ENCODE measurements around the gene POU2AF2.
"Not testable (repeated sequence)": the region's sequence is repeated elsewhere in the genome, so short reads cannot be mapped to it uniquely, and the experiment has no call there.

The POU2AF2 gene

GRCh38 chr11:111230122-111230465 lies 15.4 kb upstream of the POU2AF2 start:
- H3K9me3 Mint-ChIP-seq: no peaks in the 10 kb centered on the region
- peaks cover 15% of the 10 kb centered on the region for H3K4me1 Mint-ChIP-seq
- H3K4me3 Mint-ChIP-seq: no peak overlapping the region
- peaks cover 11% of the 10 kb centered on the region for H3K27me3 Mint-ChIP-seq
- DNase-seq (no peak), ATAC-seq (peak; percentile 38)
- H3K27ac Mint-ChIP-seq: no peak overlapping the region
- no peaks in the 10 kb centered on the region for H3K36me3 Mint-ChIP-seq (ENCODE audit: low read depth)

- DNase-seq: no peak
- H3K4me3 Mint-ChIP-seq: no peak overlapping the region
- H3K27ac Mint-ChIP-seq: no peak overlapping the region
- no peaks in the 10 kb centered on the region for H3K9me3 Mint-ChIP-seq
- peaks cover 13% of the 10 kb centered on the region for H3K27me3 Mint-ChIP-seq
- no peak for ATAC-seq
- H3K36me3 Mint-ChIP-seq (ENCODE audit: low read depth): no peaks in the 10 kb centered on the region
- H3K4me1 Mint-ChIP-seq: peaks cover 15% of the 10 kb centered on the region
Observed at GRCh38 chr11:111231836-111232235, 13.7 kb upstream of the POU2AF2 start.

GRCh38 chr11:111236383-111236782 lies 9.1 kb upstream of the POU2AF2 start:
- no peak overlapping the region for H3K4me3 Mint-ChIP-seq
- no peak for DNase-seq
- no peak overlapping the region for H3K27ac Mint-ChIP-seq

GRCh38 chr11:111237926-111238325 lies 7.6 kb upstream of the POU2AF2 start:
- no peaks in the 10 kb centered on the region for H3K9me3 Mint-ChIP-seq
- no peak overlapping the region for H3K27ac Mint-ChIP-seq
- H3K27me3 Mint-ChIP-seq: peaks cover 16% of the 10 kb centered on the region
- no peaks in the 10 kb centered on the region for H3K4me1 Mint-ChIP-seq
- H3K36me3 Mint-ChIP-seq (ENCODE audit: low read depth): no peaks in the 10 kb centered on the region
- no peak overlapping the region for H3K4me3 Mint-ChIP-seq
- ATAC-seq (no peak), DNase-seq (no peak)

More at GRCh38 chr11:111236383-111236782, 9.1 kb upstream of the POU2AF2 start:
- Mint-ChIP-seq H3K36me3 (ENCODE audit: low read depth) (no peaks in the 10 kb centered on the region), H3K27me3 (peaks cover 12% of the 10 kb centered on the region), H3K9me3 (no peaks in the 10 kb centered on the region), H3K4me1 (peaks cover 4% of the 10 kb centered on the region)
- ATAC-seq: no peak

- Mint-ChIP-seq H3K27me3 (peaks cover 31% of the 10 kb centered on the region), H3K4me3 (no peak overlapping the region), H3K27ac (no peak overlapping the region), H3K9me3 (no peaks in the 10 kb centered on the region), H3K36me3 (ENCODE audit: low read depth) (no peaks in the 10 kb centered on the region), H3K4me1 (no peaks in the 10 kb centered on the region)
- DNase-seq (no peak), ATAC-seq (no peak)
Observed at GRCh38 chr11:111246956-111247355, 1.4 kb downstream of the POU2AF2 start.

GRCh38 chr11:111250936-111251335 lies 5.4 kb downstream of the POU2AF2 start:
- ATAC-seq: no peak
- Mint-ChIP-seq H3K4me3 (no peak overlapping the region), H3K27me3 (peaks cover 18% of the 10 kb centered on the region), H3K36me3 (ENCODE audit: low read depth) (no peaks in the 10 kb centered on the region), H3K27ac (no peak overlapping the region), H3K9me3 (no peaks in the 10 kb centered on the region), H3K4me1 (no peaks in the 10 kb centered on the region)
- no peak for DNase-seq

GRCh38 chr11:111253131-111253530 lies 7.6 kb downstream of the POU2AF2 start:
- DNase-seq (no peak), ATAC-seq (no peak)
- Mint-ChIP-seq H3K4me3 (no peak overlapping the region), H3K27me3 (peaks cover 16% of the 10 kb centered on the region), H3K36me3 (ENCODE audit: low read depth) (no peaks in the 10 kb centered on the region), H3K9me3 (no peaks in the 10 kb centered on the region), H3K27ac (no peak overlapping the region), H3K4me1 (no peaks in the 10 kb centered on the region)

- Mint-ChIP-seq H3K4me3 (no peak overlapping the region), H3K4me1 (no peaks in the 10 kb centered on the region), H3K36me3 (ENCODE audit: low read depth) (no peaks in the 10 kb centered on the region), H3K27ac (no peak overlapping the region), H3K9me3 (no peaks in the 10 kb centered on the region), H3K27me3 (peaks cover 15% of the 10 kb centered on the region)
- no peak for ATAC-seq
- DNase-seq: no peak
Observed at GRCh38 chr11:111253630-111254029, 8.1 kb downstream of the POU2AF2 start.

GRCh38 chr11:111258046-111258445 lies 12.5 kb downstream of the POU2AF2 start:
- ATAC-seq (no peak), DNase-seq (no peak)
- H3K4me3 Mint-ChIP-seq: no peak overlapping the region
- H3K27me3 Mint-ChIP-seq: peaks cover 12% of the 10 kb centered on the region
- H3K4me1 Mint-ChIP-seq: no peaks in the 10 kb centered on the region
- no peaks in the 10 kb centered on the region for H3K9me3 Mint-ChIP-seq
- H3K36me3 Mint-ChIP-seq (ENCODE audit: low read depth): no peaks in the 10 kb centered on the region
- H3K27ac Mint-ChIP-seq: no peak overlapping the region

GRCh38 chr11:111259896-111260295 lies 14.4 kb downstream of the POU2AF2 start:
- no peak overlapping the region for H3K4me3 Mint-ChIP-seq

GRCh38 chr11:111260811-111261210 lies 15.3 kb downstream of the POU2AF2 start:
- peaks cover 14% of the 10 kb centered on the region for H3K27me3 Mint-ChIP-seq
- H3K4me1 Mint-ChIP-seq: no peaks in the 10 kb centered on the region
- H3K9me3 Mint-ChIP-seq: no peaks in the 10 kb centered on the region
- no peaks in the 10 kb centered on the region for H3K36me3 Mint-ChIP-seq (ENCODE audit: low read depth)
- ATAC-seq (no peak), DNase-seq (no peak)
- H3K4me3 Mint-ChIP-seq: no peak overlapping the region
- no peak overlapping the region for H3K27ac Mint-ChIP-seq

More at GRCh38 chr11:111259896-111260295, 14.4 kb downstream of the POU2AF2 start:
- no peaks in the 10 kb centered on the region for H3K36me3 Mint-ChIP-seq (ENCODE audit: low read depth)
- no peaks in the 10 kb centered on the region for H3K4me1 Mint-ChIP-seq
- H3K9me3 Mint-ChIP-seq: no peaks in the 10 kb centered on the region
- DNase-seq: no peak
- no peak overlapping the region for H3K27ac Mint-ChIP-seq
- ATAC-seq: no peak
- H3K27me3 Mint-ChIP-seq: peaks cover 15% of the 10 kb centered on the region

- Mint-ChIP-seq H3K4me1 (no peaks in the 10 kb centered on the region), H3K27ac (no peak overlapping the region), H3K27me3 (peaks cover 7% of the 10 kb centered on the region), H3K4me3 (no peak overlapping the region), H3K9me3 (no peaks in the 10 kb centered on the region), H3K36me3 (ENCODE audit: low read depth) (no peaks in the 10 kb centered on the region)
- DNase-seq: no peak
- no peak for ATAC-seq
Observed at GRCh38 chr11:111264646-111265045, 19.1 kb downstream of the POU2AF2 start.

GRCh38 chr11:111265421-111265820 lies 19.9 kb downstream of the POU2AF2 start:
- ATAC-seq (no peak), DNase-seq (no peak)
- Mint-ChIP-seq H3K27ac (no peak overlapping the region), H3K4me1 (no peaks in the 10 kb centered on the region), H3K9me3 (no peaks in the 10 kb centered on the region), H3K4me3 (no peak overlapping the region), H3K36me3 (ENCODE audit: low read depth) (no peaks in the 10 kb centered on the region), H3K27me3 (peaks cover 7% of the 10 kb centered on the region)

GRCh38 chr11:111268303-111268702 lies 22.8 kb downstream of the POU2AF2 start:
- not testable (repeated sequence) for ATAC-seq; H3K9me3 Mint-ChIP-seq; H3K36me3 Mint-ChIP-seq (ENCODE audit: low read depth); H3K27me3 Mint-ChIP-seq; DNase-seq; H3K27ac Mint-ChIP-seq; H3K4me3 Mint-ChIP-seq; H3K4me1 Mint-ChIP-seq

- H3K27me3 Mint-ChIP-seq: no peaks in the 10 kb centered on the region
- no peak overlapping the region for H3K27ac Mint-ChIP-seq
- no peak overlapping the region for H3K4me3 Mint-ChIP-seq
- DNase-seq: no peak
- no peaks in the 10 kb centered on the region for H3K9me3 Mint-ChIP-seq
- H3K4me1 Mint-ChIP-seq: no peaks in the 10 kb centered on the region
- no peak for ATAC-seq
- no peaks in the 10 kb centered on the region for H3K36me3 Mint-ChIP-seq (ENCODE audit: low read depth)
Observed at GRCh38 chr11:111269146-111269868, 23.8 kb downstream of the POU2AF2 start.

- Mint-ChIP-seq H3K9me3 (no peaks in the 10 kb centered on the region), H3K4me3 (no peak overlapping the region), H3K36me3 (ENCODE audit: low read depth) (no peaks in the 10 kb centered on the region), H3K27ac (no peak overlapping the region), H3K4me1 (no peaks in the 10 kb centered on the region), H3K27me3 (peaks cover 9% of the 10 kb centered on the region)
- DNase-seq (no peak), ATAC-seq (no peak)
Observed at GRCh38 chr11:111272420-111272819, 26.9 kb downstream of the POU2AF2 start.

Data from activated naive CD8-positive, alpha-beta T cell treated with anti-CD3 and anti-CD28 coated beads, Interleukin-2, amount 50 U/mL, for 24 hours (primary cell).